ENCODE data around the gene STAT3. TPM values are rescaled to one million over a fixed set of nuclear protein-coding genes. Genes with fewer than 3 reads are reported as not detected.

Gene STAT3
- polyA plus RNA-seq, 2 of the 4 experiments (the other 2 are of a cell fraction): 72.8 to 97.8 TPM

DNA sequence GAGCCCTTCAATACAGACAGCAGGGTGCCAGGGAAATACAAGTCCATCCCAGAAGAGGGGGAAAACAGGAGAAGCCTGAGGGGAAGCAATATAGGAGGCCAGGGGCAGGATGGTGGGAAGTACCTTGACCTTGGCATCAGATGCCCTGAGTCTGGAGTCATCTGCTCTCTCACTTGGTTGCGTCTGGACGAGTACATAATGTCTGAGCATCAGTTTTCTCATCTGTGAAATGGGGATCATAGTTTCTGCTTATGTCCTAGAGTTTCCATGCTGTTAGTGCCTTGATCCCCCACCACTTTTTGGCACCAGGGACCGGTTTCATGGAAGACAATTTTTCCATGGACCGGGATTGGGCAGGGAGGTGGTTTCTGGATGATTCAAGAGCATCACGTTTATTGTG is 97.7 kb downstream of the STAT3 start (continued):
- TF ChIP-seq SMC3 (IDR thresholded peaks at IDR 0.05): no peak
- TF ChIP-seq, protein P1, sequence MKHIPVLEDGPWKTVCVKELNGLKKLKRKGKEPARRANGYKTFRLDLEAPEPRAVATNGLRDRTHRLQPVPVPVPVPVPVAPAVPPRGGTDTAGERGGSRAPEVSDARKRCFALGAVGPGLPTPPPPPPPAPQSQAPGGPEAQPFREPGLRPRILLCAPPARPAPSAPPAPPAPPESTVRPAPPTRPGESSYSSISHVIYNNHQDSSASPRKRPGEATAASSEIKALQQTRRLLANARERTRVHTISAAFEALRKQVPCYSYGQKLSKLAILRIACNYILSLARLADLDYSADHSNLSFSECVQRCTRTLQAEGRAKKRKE (CRISPR knock-in tag; IDR thresholded peaks at IDR 0.05; ENCODE audit: low read depth): no peak
- TF ChIP-seq, protein P2, sequence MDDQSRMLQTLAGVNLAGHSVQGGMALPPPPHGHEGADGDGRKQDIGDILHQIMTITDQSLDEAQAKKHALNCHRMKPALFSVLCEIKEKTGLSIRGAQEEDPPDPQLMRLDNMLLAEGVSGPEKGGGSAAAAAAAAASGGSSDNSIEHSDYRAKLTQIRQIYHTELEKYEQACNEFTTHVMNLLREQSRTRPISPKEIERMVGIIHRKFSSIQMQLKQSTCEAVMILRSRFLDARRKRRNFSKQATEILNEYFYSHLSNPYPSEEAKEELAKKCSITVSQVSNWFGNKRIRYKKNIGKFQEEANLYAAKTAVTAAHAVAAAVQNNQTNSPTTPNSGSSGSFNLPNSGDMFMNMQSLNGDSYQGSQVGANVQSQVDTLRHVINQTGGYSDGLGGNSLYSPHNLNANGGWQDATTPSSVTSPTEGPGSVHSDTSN (IDR thresholded peaks at IDR 0.05): no peak

DNA sequence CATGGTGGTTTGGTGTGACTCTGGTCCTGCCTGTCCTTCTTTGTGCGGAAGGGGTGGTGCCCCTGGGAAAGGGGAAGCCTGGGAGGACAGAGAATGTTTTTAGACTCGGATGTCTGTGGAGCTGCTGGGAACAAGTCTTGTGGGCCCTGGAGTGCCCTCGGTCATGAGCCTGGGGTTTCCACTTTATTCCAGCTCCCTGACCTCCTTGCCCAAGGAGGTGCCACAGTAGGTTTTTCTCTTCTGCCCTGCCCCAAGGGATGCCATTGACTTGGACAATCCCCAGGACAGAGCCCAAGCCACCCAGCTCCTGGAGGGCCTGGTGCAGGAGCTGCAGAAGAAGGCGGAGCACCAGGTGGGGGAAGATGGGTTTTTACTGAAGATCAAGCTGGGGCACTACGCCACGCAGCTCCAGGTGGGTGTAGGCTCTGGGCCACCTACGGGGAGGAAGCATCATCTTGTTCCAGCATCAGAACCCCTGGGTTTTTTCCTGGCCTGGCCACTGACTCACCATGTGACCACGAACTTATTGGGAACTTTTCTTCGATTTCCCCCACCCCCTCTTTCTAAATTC is 98.5 kb downstream of the STAT3 start:
- Histone ChIP-seq H3K4me1 (peaks cover 12% of the 10 kb centered on the region), H3K4me3 (no peak overlapping the region), H3K27ac (no peak overlapping the region), H3K9me3 (no peaks in the 10 kb centered on the region), H3K4me2 (no peak overlapping the region)
- WGBS (ENCODE audit: missing lambda C conversion rate): 90% methylated on average over 9 of the region's 9 CpGs
- DNase-seq (ENCODE audit: low read depth in 1 of 2, low spot score in 1 of 2): no peak
- ChIA-PET POLR2A (no interaction called here), CTCF (interaction anchor here (0.5 to 3.4 kb wide), 13 partner anchors 12 to 228 kb away, joined by 3 to 14 read pairs (median 4); no protein-coding TSS in a partner anchor)
- no peak for TF ChIP-seq SMC3 (IDR thresholded peaks at IDR 0.05)
- no peak for TF ChIP-seq CEBPB (IDR thresholded peaks at IDR 0.05)
- no peak for TF ChIP-seq ZNF302 (CRISPR knock-in tag; IDR thresholded peaks at IDR 0.05)
- TF ChIP-seq MAFK (IDR thresholded peaks at IDR 0.05; ENCODE audit: partially characterized antibody): no peak
- no peak for FAIRE-seq
- no peak for ATAC-seq

DNA sequence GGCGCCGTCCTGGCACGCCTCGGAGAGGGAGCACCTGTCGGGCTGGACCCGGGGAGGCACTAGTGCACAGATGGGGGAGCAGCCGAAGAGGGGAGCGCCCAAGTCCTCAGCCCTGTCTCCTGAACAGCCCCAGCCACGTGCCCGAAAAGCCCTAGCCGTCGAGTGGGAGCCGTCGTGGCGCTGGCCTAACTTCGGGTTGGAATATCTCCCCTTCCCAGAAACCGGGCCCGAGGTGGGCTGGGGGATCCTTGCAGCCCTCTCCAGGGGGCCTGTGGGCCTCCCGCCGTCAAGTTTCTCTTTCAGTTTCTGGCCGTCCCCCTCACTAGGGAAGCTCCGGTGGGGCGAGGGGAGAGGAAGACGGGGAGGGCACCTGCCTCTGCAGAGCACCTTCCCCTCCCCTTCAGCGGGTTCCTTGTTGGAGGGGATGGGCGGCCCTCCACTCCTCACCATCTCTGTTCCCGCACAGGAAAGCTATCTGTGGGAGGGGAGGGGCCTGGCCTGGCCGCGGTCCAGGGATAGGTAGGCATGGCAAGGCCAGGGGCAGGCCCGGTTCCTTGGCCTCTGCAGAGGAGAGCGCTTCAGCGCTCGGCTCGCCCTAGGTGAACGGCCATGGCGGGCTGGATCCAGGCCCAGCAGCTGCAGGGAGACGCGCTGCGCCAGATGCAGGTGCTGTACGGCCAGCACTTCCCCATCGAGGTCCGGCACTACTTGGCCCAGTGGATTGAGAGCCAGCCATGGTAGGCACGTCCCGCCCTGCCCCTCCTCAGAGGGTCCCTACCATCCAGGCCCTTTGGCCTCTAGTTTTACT is 99.2 kb downstream of the STAT3 start:
- H3K4me3 ChIP-seq: peak overlapping the region; percentile 62
- WGBS (ENCODE audit: missing lambda C conversion rate): 92% methylated on average over 31 of the region's 44 CpGs
- FAIRE-seq: no peak
- ChIA-PET POLR2A (interaction anchor here (0.5 to 1.2 kb wide), 5 partner anchors 10 to 271 kb away, joined by 3 to 7 read pairs (median 4); no protein-coding TSS in a partner anchor), CTCF (interaction anchor here (0.5 to 3.4 kb wide), 16 partner anchors 11 to 298 kb away, joined by 3 to 14 read pairs (median 3); partner anchors contain the start of gene GHDC)
- ATAC-seq: peak; percentile 7 to 20; a peak in 3 of 6 replicates
- TF ChIP-seq FOXS1 (CRISPR knock-in tag; IDR thresholded peaks at IDR 0.05) (no peak), TFCP2L1 (CRISPR knock-in tag; IDR thresholded peaks at IDR 0.05) (no peak), TP53 (CRISPR knock-in tag; IDR thresholded peaks at IDR 0.05) (no peak), HEYL (CRISPR knock-in tag; IDR thresholded peaks at IDR 0.05) (no peak), CHD4 (IDR thresholded peaks at IDR 0.05; ENCODE audit: borderline replicate concordance) (no peak), CEBPB (IDR thresholded peaks at IDR 0.05) (no peak), MAZ (IDR thresholded peaks at IDR 0.05; ENCODE audit: borderline replicate concordance, low read depth, low read length) (no peak), SREBF2 (IDR thresholded peaks at IDR 0.05) (no peak), KDM1A (IDR thresholded peaks at IDR 0.05; ENCODE audit: low read depth) (no peak), MAFK (IDR thresholded peaks at IDR 0.05; ENCODE audit: partially characterized antibody) (no peak), POLR2A (IDR thresholded peaks at IDR 0.05; ENCODE audit: low read length) (no peak), ZC3H11A (IDR thresholded peaks at IDR 0.05) (no peak)
- TF ChIP-seq, protein P3, sequence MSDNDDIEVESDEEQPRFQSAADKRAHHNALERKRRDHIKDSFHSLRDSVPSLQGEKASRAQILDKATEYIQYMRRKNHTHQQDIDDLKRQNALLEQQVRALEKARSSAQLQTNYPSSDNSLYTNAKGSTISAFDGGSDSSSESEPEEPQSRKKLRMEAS (IDR thresholded peaks at IDR 0.05): no peak; the same call in 1 of the 2 replicates
- TF ChIP-seq, protein P4, sequence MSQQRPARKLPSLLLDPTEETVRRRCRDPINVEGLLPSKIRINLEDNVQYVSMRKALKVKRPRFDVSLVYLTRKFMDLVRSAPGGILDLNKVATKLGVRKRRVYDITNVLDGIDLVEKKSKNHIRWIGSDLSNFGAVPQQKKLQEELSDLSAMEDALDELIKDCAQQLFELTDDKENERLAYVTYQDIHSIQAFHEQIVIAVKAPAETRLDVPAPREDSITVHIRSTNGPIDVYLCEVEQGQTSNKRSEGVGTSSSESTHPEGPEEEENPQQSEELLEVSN (IDR thresholded peaks at IDR 0.05; ENCODE audit: borderline replicate concordance, low read depth): no peak
- TF ChIP-seq, protein P5, sequence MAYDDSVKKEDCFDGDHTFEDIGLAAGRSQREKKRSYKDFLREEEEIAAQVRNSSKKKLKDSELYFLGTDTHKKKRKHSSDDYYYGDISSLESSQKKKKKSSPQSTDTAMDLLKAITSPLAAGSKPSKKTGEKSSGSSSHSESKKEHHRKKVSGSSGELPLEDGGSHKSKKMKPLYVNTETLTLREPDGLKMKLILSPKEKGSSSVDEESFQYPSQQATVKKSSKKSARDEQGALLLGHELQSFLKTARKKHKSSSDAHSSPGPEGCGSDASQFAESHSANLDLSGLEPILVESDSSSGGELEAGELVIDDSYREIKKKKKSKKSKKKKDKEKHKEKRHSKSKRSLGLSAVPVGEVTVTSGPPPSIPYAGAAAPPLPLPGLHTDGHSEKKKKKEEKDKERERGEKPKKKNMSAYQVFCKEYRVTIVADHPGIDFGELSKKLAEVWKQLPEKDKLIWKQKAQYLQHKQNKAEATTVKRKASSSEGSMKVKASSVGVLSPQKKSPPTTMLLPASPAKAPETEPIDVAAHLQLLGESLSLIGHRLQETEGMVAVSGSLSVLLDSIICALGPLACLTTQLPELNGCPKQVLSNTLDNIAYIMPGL (CRISPR knock-in tag; IDR thresholded peaks at IDR 0.05; ENCODE audit: borderline replicate concordance): no peak
- H3K4me2 ChIP-seq: peak overlapping the region; percentile 95
- H3K27ac ChIP-seq: peak overlapping the region; percentile 79 to 92; a peak in 5 of 6 replicates
- H3K4me1 ChIP-seq: peaks cover 12% of the 10 kb centered on the region
- no peak for DNase-seq (ENCODE audit: low read depth in 1 of 2, low spot score in 1 of 2)
- no peaks in the 10 kb centered on the region for H3K9me3 ChIP-seq
